ENCODE measurements around the gene HCK.

Gene HCK

DNA sequence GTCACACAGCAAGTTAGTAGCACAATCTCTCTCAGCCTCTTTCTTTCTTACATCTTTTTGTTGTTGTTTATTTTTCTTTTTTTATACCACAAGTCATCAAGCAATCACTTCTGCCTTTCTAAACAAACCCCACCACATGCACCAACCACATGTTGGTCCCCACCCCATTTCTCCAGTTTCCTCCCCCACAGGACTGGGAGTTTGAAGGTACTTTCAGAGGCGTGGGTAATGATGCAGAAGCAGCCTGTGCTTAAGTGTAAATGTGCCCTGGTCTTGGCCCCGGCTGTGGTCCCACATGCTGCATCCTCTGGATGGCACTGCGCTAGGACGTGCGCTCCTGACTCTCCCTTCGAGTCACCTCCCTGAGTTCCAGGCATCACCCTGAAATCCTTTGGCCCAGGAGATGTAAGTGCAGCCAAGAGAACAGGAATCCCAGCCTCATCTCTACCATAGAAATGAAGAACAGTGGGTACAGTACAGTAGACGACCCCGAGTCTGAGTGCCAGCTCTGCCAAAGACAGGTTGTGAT lies 5.7 kb downstream of the HCK start:
- FAIRE-seq (no peak), DNase-seq (ENCODE audit: insufficient read length, low spot score) (no peak)

- DNase-seq (ENCODE audit: insufficient read length, low spot score), result no peak
- no peak for FAIRE-seq
Observed at GRCh38 chr20:32059189-32059588, 7.1 kb downstream of the HCK start.

- no peak for DNase-seq (ENCODE audit: insufficient read length, low spot score)
- FAIRE-seq, result no peak
Observed at GRCh38 chr20:32062776-32063170, 10.7 kb downstream of the HCK start.

- no peak for DNase-seq (ENCODE audit: insufficient read length, low spot score)
- FAIRE-seq, result no peak
Observed at GRCh38 chr20:32063695-32064094, 11.7 kb downstream of the HCK start.

DNA sequence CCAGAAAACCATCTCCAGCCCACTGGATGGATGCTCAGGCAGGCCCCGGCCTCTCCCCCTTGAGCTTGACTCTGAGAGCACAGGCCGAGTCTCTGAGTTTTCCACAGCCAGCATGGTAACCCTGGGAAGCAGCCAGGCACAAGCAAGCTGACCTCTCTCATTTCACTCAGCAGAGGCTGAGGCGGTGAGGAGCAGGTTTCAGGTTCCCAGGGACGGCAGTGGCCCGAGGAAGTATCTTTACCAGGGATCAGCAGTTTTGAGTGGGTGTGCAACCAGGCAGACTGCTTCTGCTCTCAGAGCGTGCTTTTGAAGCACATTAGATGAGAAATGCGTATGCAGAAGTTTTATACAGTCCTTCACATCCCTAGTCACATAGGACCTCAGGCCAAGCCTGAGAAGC lies 12.6 kb downstream of the HCK start:
- FAIRE-seq, result no peak
- DNase-seq (ENCODE audit: insufficient read length, low spot score), result no peak

GRCh38 chr20:32067234-32067821 lies 15.3 kb downstream of the HCK start:
- FAIRE-seq (peak; percentile 86), DNase-seq (ENCODE audit: insufficient read length, low spot score) (peak; percentile 75)

DNA sequence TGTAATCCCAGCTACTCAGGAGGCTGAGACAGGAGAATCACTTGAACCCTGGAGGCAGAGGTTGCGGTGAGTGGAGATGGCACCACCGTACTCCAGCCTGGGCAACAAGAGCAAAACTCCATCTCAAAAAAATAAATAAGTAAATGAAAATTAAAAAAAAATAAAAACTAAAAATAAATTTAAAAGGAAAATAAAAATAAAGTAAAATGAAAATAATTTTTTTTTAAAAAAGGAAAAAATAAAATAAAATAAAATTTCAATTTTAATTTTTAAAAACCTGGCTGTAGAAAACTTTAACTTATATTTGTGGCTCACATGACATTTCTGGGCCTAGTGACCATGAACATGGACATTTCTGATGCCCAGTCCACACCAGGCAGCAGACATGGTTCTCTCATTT lies 16.1 kb downstream of the HCK start:
- no peak for DNase-seq (ENCODE audit: insufficient read length, low spot score)
- FAIRE-seq, result no peak

DNA sequence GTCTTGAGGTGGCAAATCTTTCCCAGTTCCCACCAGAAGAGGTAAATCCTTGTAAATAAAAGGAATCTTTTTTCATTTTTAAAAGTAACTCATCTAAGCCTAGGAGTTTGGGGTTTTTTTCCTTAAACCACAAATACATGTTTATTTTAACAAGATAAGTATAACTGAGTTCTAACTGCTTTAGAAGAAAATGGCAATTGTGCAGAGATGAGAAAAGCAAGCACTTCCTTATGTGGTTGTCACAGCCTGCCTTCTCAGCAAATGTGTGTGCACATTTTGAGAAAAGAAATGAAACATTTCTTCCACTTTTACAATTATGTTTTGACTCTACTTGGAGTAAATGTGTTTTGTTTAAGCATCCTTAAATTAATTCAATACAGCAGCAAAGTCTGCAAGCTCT lies 17.7 kb downstream of the HCK start:
- DNase-seq (ENCODE audit: insufficient read length, low spot score) (no peak), FAIRE-seq (no peak)

- FAIRE-seq (no peak), DNase-seq (ENCODE audit: insufficient read length, low spot score) (no peak)
Observed at GRCh38 chr20:32070282-32070681, 18.2 kb downstream of the HCK start.

GRCh38 chr20:32070690-32071213 lies 18.7 kb downstream of the HCK start:
- FAIRE-seq, result no peak

GRCh38 chr20:32071395-32072167 lies 19.5 kb downstream of the HCK start:
- DNase-seq (ENCODE audit: insufficient read length, low spot score) (no peak), FAIRE-seq (no peak)

More at GRCh38 chr20:32070690-32071213, 18.7 kb downstream of the HCK start:
- no peak for DNase-seq (ENCODE audit: insufficient read length, low spot score)

- no peak for FAIRE-seq
Observed at GRCh38 chr20:32072168-32072750, 20.2 kb downstream of the HCK start.

GRCh38 chr20:32075534-32075933 lies 23.5 kb downstream of the HCK start:
- FAIRE-seq (no peak), DNase-seq (ENCODE audit: insufficient read length, low spot score) (no peak)

More at GRCh38 chr20:32072168-32072750, 20.2 kb downstream of the HCK start:
- DNase-seq (ENCODE audit: insufficient read length, low spot score), result no peak

DNA sequence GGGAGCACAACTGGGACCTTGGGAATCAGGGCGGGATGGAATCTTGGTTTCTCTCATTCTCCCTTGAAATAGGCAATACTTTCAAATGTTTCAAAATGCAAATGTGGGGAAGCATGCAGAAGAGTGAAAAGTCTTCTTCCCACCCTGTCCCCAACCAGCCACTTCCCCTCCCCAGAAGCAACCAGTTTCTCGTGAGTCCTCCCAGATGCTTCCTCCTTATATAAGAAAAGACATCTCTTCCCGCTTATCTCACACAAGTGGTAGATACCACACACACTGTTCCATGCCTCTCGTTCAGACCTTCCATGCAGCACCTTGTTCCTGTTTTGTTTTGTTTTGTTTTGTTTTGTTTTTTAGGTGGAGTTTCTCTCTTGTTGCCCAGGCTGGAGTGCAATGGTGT lies 25.1 kb downstream of the HCK start:
- FAIRE-seq, result no peak
- no peak for DNase-seq (ENCODE audit: insufficient read length, low spot score)

DNA sequence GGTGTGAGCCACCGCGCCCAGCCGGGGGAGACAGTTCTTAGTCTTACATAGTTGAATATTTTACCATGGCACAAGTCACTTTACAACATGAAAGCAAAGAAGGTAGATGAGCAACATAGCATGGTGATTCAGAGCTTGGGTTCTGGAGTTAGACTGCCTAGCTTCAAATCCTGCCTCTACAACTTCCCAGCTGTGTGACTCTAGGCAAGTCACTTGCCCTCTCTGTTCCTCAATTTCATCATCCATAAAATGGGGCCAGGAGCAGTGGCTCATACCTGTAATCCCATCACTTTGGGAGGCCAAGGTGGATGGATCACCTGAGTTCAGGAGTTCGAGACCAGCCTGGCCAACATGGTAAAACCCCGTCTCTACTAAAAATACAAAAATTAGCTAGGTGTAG lies 26.3 kb downstream of the HCK start:
- FAIRE-seq (no peak), DNase-seq (ENCODE audit: insufficient read length, low spot score) (no peak)

DNA sequence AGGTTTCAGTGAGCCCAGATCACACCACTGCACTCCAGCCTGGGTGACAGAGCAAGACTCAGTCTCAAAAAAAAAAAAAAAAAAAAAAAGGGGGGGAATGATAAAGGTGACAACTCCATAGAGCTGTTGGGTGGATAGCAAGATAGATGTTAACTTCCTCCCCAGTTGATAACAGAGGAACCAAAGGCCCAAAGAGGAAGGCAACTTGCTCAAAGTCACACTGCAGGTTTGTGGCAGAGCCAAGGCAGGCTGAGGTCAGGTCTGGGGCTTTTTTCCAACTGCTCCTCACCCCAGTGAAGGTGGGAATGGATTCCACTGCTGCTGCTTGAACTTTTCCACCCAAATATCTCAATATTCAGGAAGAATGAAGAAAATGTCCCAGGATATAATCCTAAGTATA lies 26.7 kb downstream of the HCK start:
- DNase-seq (ENCODE audit: insufficient read length, low spot score) (no peak), FAIRE-seq (no peak)

DNA sequence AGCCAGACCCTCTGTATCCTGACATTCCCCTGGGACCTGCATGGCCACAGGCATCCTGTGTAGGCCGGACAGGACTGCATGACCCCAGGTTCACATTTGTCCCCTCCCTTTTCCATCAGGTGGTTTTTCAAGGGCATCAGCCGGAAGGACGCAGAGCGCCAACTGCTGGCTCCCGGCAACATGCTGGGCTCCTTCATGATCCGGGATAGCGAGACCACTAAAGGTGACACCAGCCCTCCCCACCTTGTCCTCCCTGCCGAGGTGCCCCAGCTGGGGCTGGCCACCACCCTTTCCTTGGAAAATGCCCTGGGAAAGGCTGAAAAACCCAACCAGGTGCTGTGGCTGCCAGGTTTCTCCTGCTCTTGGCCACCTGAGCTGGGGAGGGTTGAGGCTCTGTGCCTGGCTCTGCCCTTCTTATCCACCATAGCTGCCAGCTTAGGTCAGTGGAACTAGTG lies 27.6 kb downstream of the HCK start:
- FAIRE-seq (no peak), DNase-seq (ENCODE audit: insufficient read length, low spot score) (no peak)

DNA sequence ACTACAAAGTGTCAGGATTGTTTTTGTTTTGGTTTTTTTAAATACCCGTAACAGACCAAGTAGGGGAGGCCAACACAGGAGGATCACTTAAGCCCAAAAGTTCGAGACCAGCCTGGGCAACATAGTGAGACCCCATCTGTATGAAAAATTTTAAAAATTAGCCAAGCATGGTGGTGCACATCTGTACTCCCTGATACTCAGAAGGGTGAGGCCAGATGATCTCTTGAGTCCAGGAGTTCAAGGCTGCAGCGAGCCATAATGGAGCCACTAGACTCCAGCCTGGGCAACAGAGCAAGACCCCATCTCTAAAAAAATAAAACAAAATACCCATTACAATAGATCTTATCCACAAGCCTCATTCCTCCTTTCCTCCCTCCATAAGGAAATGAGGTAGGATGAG lies 28.7 kb downstream of the HCK start:
- FAIRE-seq (no peak), DNase-seq (ENCODE audit: insufficient read length, low spot score) (no peak)

- DNase-seq (ENCODE audit: insufficient read length, low spot score) (no peak), FAIRE-seq (no peak)
Observed at GRCh38 chr20:32083469-32083868, 31.4 kb downstream of the HCK start.

GRCh38 chr20:32087070-32087469 lies 35.0 kb downstream of the HCK start:
- FAIRE-seq, result no peak
- DNase-seq (ENCODE audit: insufficient read length, low spot score), result no peak

DNA sequence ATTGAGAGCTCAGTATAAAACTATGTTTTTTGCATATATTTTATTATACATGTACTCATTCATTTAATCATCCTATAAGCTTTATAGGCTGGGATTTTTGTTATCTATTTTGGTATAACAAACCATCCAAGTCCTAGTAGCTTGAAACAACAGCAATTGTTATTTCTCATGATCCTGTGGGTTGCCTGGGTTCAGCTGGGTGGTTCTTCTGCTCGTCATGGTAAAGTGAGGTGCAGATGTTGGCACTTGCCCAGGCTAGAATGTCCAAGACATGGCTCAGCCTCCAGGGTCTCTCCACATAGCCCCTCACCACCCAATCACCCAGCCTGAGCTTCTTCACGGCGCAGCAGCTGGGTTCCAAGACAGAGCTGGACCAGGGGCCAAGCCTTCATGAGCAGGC lies 36.7 kb downstream of the HCK start:
- DNase-seq (ENCODE audit: insufficient read length, low spot score) (no peak), FAIRE-seq (no peak)

All from HTR-8/SVneo (cell line).